Mesendoderm (in vitro differentiated cells): ENCODE data around the gene TRIP10.
"Not testable (repeated sequence)": the region's sequence is repeated elsewhere in the genome, so short reads cannot be mapped to it uniquely, and the experiment has no call there.

Experiments
- DNase-seq: peaks from one replicate; pipeline ENCODE4 v3.0.0; 2013
- H2AK5ac ChIP-seq: 2 replicates; pipeline ENCODE4 v1.6.1; 2013; ENCODE audit warnings: low read length, inconsistent platforms
- H2BK120ac ChIP-seq: 2 replicates; pipeline ENCODE4 v1.6.1; 2013; ENCODE audit warnings: low read depth, mild to moderate bottlenecking, low read length, moderate library complexity, mixed read lengths
- H2BK15ac ChIP-seq: replicated peaks from 2 replicates; pipeline ENCODE4 v1.6.1; 2013; ENCODE audit warnings: low read depth, mild to moderate bottlenecking, moderate library complexity
- H2BK5ac ChIP-seq: 2 replicates; pipeline ENCODE4 v1.6.1; 2013; ENCODE audit warnings: low read length, inconsistent platforms
- H3K18ac ChIP-seq: 2 replicates; pipeline ENCODE4 v1.6.1; 2013; ENCODE audit warnings: mild to moderate bottlenecking, low read length, mixed read lengths
- H3K23ac ChIP-seq: one replicate; pipeline ENCODE4 v1.6.1; 2013; ENCODE audit warnings: low read length
- H3K27ac ChIP-seq: 2 replicates; pipeline ENCODE4 v1.5.1; 2013; ENCODE audit warnings: low read depth, mild to moderate bottlenecking, inconsistent platforms, low read length, moderate library complexity
- H3K27me3 ChIP-seq: 2 replicates; pipeline ENCODE4 v1.6.1; 2013; ENCODE audit warnings: low read length, control low read depth, mild to moderate bottlenecking, inconsistent platforms; ENCODE audit not compliant: insufficient read depth, poor library complexity
- H3K36me3 ChIP-seq: 2 replicates; pipeline ENCODE4 v1.6.1; 2013; ENCODE audit warnings: low read length, inconsistent platforms; ENCODE audit not compliant: control insufficient read depth, insufficient read depth
- H3K4ac ChIP-seq: one replicate; pipeline ENCODE4 v1.6.1; 2013; ENCODE audit warnings: low read depth, mild to moderate bottlenecking, low read length, moderate library complexity
- H3K4me1 ChIP-seq: 2 replicates; pipeline ENCODE4 v1.6.1; 2013; ENCODE audit warnings: low read depth, low read length, inconsistent platforms; ENCODE audit not compliant: control insufficient read depth
- H3K4me2 ChIP-seq: 2 replicates; pipeline ENCODE4 v1.6.1; 2013; ENCODE audit warnings: low read length
- H3K4me3 ChIP-seq: 2 replicates; pipeline ENCODE4 v1.5.1; 2013; ENCODE audit warnings: mild to moderate bottlenecking, low read length
- H3K56ac ChIP-seq: one replicate; pipeline ENCODE4 v1.6.1; 2013; ENCODE audit warnings: low read length
- H3K79me1 ChIP-seq: 2 replicates; pipeline ENCODE4 v1.6.1; 2013; ENCODE audit warnings: low read length, inconsistent platforms
- H3K79me2 ChIP-seq: 2 replicates; pipeline ENCODE4 v1.6.1; 2013; ENCODE audit warnings: mild to moderate bottlenecking, low read length; ENCODE audit not compliant: control insufficient read depth, insufficient read depth
- H3K9ac ChIP-seq: 2 replicates; pipeline ENCODE4 v1.6.1; 2013; ENCODE audit warnings: low read length, inconsistent platforms
- H4K5ac ChIP-seq: one replicate; pipeline ENCODE4 v1.6.1; 2013; ENCODE audit warnings: low read length
- H4K8ac ChIP-seq: one replicate; pipeline ENCODE4 v1.6.1; 2013; ENCODE audit warnings: low read depth, mild to moderate bottlenecking, control low read depth, low read length, moderate library complexity
- WGBS: extraction: QIAGEN DNeasy Blood & Tissue Kit; methylation state at CpG from one replicate; pipeline ENCODE4 v1.1.7; 2013; ENCODE audit warnings: low lambda C conversion rate, missing lambda C conversion rate; ENCODE audit not compliant: insufficient coverage; ENCODE audit errors: extremely low coverage; 5-methylcytosine and 5-hydroxymethylcytosine counted together

Gene TRIP10

GRCh38 chr19:6761053-6761676, 21.7 kb downstream of the TRIP10 start:
- WGBS: no CpG with 5 or more reads among the region's 4 CpGs
- H3K23ac ChIP-seq: no peak overlapping the region
- H2AK5ac ChIP-seq: no peak overlapping the region
- no peaks in the 10 kb centered on the region for H3K4me1 ChIP-seq
- H3K4me2 ChIP-seq: no peak overlapping the region
- H3K79me2 ChIP-seq: peaks cover 7% of the 10 kb centered on the region
- no peak overlapping the region for H3K18ac ChIP-seq
- H3K36me3 ChIP-seq: no peaks in the 10 kb centered on the region
- no peak overlapping the region for H4K8ac ChIP-seq
- peaks cover 6% of the 10 kb centered on the region for H3K79me1 ChIP-seq
- H3K27ac ChIP-seq: no peak overlapping the region
- no peak overlapping the region for H4K5ac ChIP-seq
- no peak overlapping the region for H2BK15ac ChIP-seq
- no peak overlapping the region for H3K4ac ChIP-seq
- H3K9ac ChIP-seq: no peak overlapping the region
- H3K27me3 ChIP-seq: no peaks in the 10 kb centered on the region
- no peak overlapping the region for H3K4me3 ChIP-seq
- H3K56ac ChIP-seq: no peak overlapping the region
- no peak overlapping the region for H2BK120ac ChIP-seq
- peak; percentile 62 for DNase-seq
- H2BK5ac ChIP-seq: no peak overlapping the region

GRCh38 chr19:6762253-6762797, 22.8 kb downstream of the TRIP10 start:
- not testable (repeated sequence) for H3K4ac ChIP-seq, H2AK5ac ChIP-seq, DNase-seq, H3K4me3 ChIP-seq, H4K5ac ChIP-seq, H4K8ac ChIP-seq, H2BK5ac ChIP-seq, H3K56ac ChIP-seq, H3K9ac ChIP-seq, H3K4me2 ChIP-seq, H3K4me1 ChIP-seq, H3K23ac ChIP-seq, H3K79me1 ChIP-seq, H3K18ac ChIP-seq, H2BK15ac ChIP-seq, H3K27me3 ChIP-seq, H2BK120ac ChIP-seq, H3K36me3 ChIP-seq, H3K27ac ChIP-seq
- no CpG with 5 or more reads among the region's 8 CpGs for WGBS
- H3K79me2 ChIP-seq: peaks cover 14% of the 10 kb centered on the region

GRCh38 chr19:6765738-6766356, 26.4 kb downstream of the TRIP10 start:
- Histone ChIP-seq H3K9ac (peak overlapping the region; percentile 79), H2AK5ac (no peak overlapping the region), H4K5ac (no peak overlapping the region), H3K27me3 (no peaks in the 10 kb centered on the region), H2BK120ac (no peak overlapping the region), H3K4ac (no peak overlapping the region), H4K8ac (no peak overlapping the region), H3K79me1 (peaks cover 9% of the 10 kb centered on the region), H3K4me3 (peak overlapping the region; percentile 91), H2BK5ac (peak overlapping the region; percentile 12), H3K4me1 (no peaks in the 10 kb centered on the region), H3K4me2 (peak overlapping the region; percentile 86), H3K56ac (peak overlapping the region; percentile 93), H3K27ac (peak overlapping the region; percentile 71), H3K18ac (no peak overlapping the region), H2BK15ac (no peak overlapping the region), H3K36me3 (no peaks in the 10 kb centered on the region), H3K79me2 (peaks cover 14% of the 10 kb centered on the region), H3K23ac (no peak overlapping the region)
- no CpG with 5 or more reads among the region's 8 CpGs for WGBS
- peak; percentile 97 for DNase-seq

GRCh38 chr19:6766357-6767080, 27.0 kb downstream of the TRIP10 start:
- Histone ChIP-seq H3K4me3 (peak overlapping the region; percentile 91), H4K5ac (no peak overlapping the region), H3K4ac (no peak overlapping the region), H2BK120ac (no peak overlapping the region), H3K27ac (no peak overlapping the region), H3K56ac (peak overlapping the region; percentile 93), H2BK15ac (no peak overlapping the region), H3K79me1 (peaks cover 9% of the 10 kb centered on the region), H3K4me1 (no peaks in the 10 kb centered on the region), H3K23ac (no peak overlapping the region), H3K18ac (peak overlapping the region; percentile 78), H3K27me3 (no peaks in the 10 kb centered on the region), H3K4me2 (peak overlapping the region; percentile 86), H4K8ac (no peak overlapping the region), H3K79me2 (peaks cover 14% of the 10 kb centered on the region), H3K9ac (peak overlapping the region; percentile 79), H3K36me3 (no peaks in the 10 kb centered on the region), H2AK5ac (peak overlapping the region; percentile 89), H2BK5ac (peak overlapping the region; percentile 12)
- WGBS: no CpG with 5 or more reads among the region's 16 CpGs
- DNase-seq: peak; percentile 69

- Histone ChIP-seq H2BK15ac (no peak overlapping the region), H2BK120ac (no peak overlapping the region), H3K36me3 (no peaks in the 10 kb centered on the region), H3K18ac (peak overlapping the region; percentile 78), H3K23ac (no peak overlapping the region), H3K4me3 (peak overlapping the region; percentile 91), H4K8ac (no peak overlapping the region), H3K56ac (peak overlapping the region; percentile 93), H3K79me2 (peaks cover 14% of the 10 kb centered on the region), H3K4me2 (peak overlapping the region; percentile 86), H3K27me3 (no peaks in the 10 kb centered on the region), H3K27ac (no peak overlapping the region), H2AK5ac (no peak overlapping the region), H4K5ac (no peak overlapping the region), H3K4ac (no peak overlapping the region), H3K79me1 (peaks cover 9% of the 10 kb centered on the region), H3K9ac (peak overlapping the region; percentile 79), H3K4me1 (no peaks in the 10 kb centered on the region), H2BK5ac (peak overlapping the region; percentile 58)
- WGBS: no CpG with 5 or more reads among the region's 15 CpGs
- DNase-seq: peak; percentile 40
These were observed 27.5 kb downstream of the TRIP10 start for GRCh38 chr19:6767081-6767356.
